IPS-11a (cell line): ENCODE results near the gene LPAR3.

Source experiments
- H3K4me3 ChIP-seq: one replicate; pipeline ENCODE4 v1.5.1; 2013; ENCODE audit warnings: low read depth, low read length, control low read depth

The LPAR3 gene

GRCh38 chr1:84859866-84860265 is 33.1 kb downstream of the LPAR3 start:
- no peak overlapping the region for H3K4me3 ChIP-seq

- H3K4me3 ChIP-seq, result no peak overlapping the region
Observed at GRCh38 chr1:84857906-84858305, 35.1 kb downstream of the LPAR3 start.

GRCh38 chr1:84856726-84857270 is 36.2 kb downstream of the LPAR3 start:
- H3K4me3 ChIP-seq, result no peak overlapping the region

DNA sequence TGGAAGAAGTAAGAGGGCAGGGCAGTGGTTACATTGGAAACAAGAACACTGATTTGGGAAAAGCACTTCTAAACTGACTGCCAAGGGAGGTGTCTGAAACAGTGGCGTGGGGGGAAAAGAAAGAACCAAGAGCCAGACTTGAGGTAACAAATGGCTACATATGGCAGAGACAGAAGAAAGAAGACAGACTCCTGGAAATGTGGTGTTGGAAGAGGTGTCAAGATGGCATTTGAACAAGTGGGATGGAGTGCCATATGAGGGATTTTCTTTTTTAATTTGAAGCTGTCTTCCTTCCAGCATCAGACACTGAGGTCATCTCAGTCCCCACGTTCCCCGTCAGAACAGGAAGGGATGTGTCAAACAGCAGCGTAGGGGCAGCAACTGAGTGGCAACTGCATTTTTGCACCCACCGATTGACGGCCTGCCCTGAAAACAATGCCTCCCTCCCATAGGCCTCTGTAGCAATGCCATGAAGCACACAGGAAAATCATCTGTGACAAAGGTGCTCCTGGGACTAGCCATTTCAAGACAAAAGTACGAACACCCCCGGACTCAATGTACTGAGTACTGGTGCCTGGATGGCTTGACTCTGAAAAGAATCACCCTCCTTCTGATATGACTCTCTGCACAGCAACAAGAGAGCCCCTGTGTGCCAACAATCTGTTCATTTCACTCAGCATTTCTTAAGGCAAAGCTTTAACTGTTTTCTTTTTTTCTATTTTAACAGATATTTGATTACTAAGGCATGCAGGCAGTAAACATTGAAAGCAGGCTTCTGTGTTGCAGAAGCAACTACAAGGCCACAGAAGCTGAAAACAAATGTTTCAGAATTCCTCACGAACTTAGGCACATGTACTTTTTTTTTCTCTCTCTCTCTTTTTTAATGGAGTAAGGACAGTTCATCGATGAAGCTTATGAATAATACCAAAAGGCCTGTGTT is 37.0 kb downstream of the LPAR3 start:
- no peak overlapping the region for H3K4me3 ChIP-seq

DNA sequence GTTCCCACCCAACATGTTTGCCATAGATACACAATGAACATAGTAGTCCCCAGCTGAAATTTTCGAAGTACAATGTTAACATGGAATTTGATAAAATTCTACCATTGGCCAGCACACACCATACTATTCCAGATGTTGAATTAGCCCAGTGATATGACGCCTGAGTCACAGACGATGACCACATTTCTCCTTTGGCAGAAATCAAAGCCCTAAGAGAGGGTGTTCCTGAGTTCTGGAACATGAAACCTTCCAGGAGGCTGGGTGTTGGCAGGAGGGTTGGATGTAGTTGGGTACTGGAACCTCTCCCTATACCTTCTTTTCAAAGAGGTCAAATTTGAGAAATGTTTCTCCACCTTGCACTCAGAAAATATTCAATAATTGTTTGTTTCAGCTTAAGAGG is 37.8 kb downstream of the LPAR3 start:
- H3K4me3 ChIP-seq, result no peak overlapping the region

- no peak overlapping the region for H3K4me3 ChIP-seq
Observed at GRCh38 chr1:84853741-84854721, 39.0 kb downstream of the LPAR3 start.

- no peak overlapping the region for H3K4me3 ChIP-seq
Observed at GRCh38 chr1:84851839-84852238, 41.2 kb downstream of the LPAR3 start.

DNA sequence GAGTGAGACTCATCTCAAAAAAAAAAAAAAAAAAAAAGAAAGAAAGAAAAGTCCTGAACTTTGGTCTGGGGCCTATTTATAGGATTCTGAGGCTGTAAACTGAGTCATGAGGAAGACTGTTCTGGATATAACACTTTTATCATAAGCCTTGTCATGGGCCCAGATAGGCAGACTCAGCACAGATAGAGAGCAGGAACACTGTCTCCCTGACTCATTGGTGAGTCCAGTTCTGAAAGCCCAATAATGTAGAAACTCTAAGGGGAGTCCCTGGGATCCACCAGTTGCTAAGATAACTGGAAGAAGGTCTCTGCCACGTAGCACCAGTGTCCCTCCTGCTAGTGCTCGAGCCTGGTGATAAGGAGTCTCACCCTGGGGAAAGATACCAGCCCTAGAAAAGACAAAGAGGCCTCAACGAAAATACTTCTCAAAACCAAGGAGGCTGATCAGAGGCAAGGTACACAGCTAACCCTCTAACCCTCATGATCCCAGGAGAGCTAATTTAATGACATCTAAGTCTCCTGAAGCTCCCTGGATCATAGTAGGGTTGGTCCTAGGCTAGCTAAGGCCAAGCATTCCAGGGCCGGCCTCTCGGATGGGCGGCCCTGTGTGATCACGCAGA is 43.5 kb downstream of the LPAR3 start:
- H3K4me3 ChIP-seq, result no peak overlapping the region

DNA sequence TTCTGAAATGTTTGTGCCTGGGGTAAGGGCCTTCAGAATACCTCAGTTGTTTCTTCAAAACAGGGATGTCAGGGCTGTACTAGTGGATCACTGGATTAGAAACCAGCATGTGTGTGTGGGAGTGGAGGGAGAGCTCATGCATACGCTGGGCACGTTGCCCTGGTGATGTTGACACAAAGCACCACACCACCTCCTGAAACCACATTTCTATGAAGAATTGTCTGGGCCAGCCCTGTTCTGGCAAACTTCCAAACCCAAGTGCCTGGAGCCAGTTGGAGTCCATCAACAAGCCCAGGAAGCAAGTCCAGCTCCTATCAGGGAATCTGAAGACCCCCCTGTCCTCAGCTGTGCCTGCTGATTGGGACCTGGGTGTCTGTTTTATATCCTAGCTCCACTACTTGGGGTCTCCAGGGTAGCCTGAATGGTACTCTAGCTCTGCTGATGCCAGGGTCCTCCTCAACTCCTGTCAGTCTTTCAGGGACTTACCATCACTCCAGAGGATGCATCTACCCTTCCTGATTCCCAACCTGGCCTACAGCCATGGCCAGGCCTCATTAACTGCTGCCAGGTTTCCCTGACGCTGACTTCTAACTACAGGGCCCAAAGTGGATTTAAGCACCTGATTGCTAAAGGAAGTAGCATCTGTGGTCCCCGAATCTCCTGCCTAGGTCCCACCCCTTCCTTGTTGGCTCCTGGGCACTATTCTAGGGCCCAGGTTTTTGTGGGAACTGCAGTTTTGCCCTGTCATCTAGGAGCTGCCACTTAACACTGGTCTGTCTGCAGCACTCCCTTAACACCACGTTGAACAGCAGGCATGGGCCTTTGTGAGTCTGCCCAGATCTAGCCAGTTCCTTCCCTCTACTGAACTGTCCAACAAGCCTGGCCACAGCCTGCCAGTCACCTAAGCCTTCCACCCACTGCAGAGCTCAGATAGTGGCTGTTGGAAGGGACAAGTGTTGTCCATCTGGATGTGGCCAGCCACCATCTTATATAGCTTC is 45.5 kb downstream of the LPAR3 start:
- H3K4me3 ChIP-seq, result no peak overlapping the region

DNA sequence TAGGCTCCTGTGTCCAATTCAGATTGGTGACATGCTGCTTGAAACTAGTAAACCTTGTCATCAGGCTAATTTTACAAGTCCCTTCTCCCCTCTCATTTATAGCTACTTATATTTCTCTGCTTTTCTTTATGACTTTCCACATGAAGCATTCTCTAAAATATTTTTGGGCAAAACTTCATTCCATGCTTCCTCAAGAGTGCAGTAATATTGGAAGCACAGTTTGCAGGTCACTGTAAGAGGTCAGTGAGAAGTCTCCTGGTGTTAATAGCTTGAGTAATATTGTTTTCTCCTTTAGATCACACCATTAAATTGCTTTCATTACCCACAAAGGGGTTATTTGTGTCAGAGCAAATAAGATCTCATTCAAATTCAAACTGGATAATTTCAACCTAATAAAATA is 46.6 kb downstream of the LPAR3 start:
- no peak overlapping the region for H3K4me3 ChIP-seq

DNA sequence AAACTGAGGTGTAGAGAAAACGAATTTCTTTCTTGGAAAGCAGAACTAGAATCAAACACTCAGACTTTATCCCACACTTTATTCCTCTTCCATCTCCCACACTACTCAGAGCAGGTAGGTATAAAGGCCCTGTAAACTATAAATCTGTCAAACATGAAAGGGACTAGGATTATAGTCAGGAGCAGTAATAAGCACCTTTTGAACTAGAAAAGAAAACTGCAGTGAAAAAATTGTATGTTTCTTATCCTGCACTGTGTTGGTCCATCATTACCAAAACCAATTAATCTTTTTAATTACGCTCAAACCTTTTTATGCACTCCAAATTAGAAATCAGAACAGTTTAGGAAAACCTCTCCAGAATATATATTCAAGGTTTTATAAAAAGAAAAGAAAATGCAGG is 47.6 kb downstream of the LPAR3 start:
- H3K4me3 ChIP-seq, result no peak overlapping the region

- no peak overlapping the region for H3K4me3 ChIP-seq
Observed at GRCh38 chr1:84844094-84844493, 48.9 kb downstream of the LPAR3 start.

DNA sequence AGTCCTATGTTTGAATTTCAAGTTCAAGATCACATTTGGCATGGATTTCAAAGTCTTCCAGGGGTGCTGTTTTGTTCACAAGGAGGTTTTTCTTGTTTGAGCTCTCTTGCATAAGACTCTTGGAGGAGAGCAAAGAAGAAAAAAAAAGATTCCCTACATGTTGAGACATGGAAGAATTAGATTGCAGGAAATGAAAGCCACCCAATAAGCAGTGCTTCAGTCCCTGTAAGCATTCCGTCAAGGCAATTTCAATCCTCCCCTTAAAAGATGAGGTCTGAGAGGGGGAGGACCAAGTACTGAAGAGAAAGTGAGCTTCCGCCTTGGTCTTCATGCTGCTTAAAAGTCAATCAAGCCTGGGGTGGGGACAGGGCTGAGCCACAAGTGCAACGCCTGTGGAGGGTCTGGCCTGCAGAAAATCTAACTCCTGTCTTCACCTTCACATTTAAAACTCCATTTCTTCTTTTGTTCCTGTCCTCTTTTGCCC is 50.2 kb downstream of the LPAR3 start:
- no peak overlapping the region for H3K4me3 ChIP-seq

DNA sequence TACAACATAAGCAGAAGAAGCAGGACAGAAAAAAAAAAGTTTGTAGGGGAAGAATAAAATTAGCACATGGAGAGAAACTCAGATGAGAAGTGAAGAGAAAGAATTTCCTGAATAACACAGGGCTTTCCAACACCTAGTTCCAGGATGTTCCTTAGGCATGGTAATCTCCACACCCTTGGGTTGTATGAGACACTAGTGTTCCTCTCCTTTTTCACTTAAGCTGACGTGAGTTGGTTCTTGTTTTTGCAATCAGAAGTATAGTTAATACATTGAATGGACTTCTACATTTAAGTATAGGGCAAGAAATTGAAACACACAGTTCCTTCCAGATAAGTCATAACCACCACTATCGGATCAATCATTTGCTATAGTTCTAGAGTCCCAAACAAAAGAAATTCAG is 51.0 kb downstream of the LPAR3 start:
- H3K4me3 ChIP-seq, result no peak overlapping the region

DNA sequence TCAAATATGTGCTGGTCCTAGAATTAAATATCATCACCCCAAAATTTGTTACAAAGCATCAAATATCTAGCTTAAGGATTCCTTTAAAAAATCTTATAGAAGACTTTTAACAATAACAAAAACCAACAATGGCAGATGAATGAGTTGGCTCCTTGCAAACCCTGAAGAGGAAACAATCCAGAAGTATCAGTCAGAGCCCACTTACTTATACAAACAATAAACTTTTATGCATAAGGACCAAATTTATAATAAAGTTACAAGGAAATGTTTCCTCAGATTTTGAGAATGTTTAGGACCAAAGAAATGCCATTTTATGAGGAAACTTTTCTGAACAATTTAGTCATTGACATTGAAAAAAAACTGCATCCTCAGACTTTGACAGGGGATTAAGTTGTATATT is 52.7 kb downstream of the LPAR3 start:
- no peak overlapping the region for H3K4me3 ChIP-seq

GRCh38 chr1:84839544-84839943 is 53.5 kb downstream of the LPAR3 start:
- no peak overlapping the region for H3K4me3 ChIP-seq

DNA sequence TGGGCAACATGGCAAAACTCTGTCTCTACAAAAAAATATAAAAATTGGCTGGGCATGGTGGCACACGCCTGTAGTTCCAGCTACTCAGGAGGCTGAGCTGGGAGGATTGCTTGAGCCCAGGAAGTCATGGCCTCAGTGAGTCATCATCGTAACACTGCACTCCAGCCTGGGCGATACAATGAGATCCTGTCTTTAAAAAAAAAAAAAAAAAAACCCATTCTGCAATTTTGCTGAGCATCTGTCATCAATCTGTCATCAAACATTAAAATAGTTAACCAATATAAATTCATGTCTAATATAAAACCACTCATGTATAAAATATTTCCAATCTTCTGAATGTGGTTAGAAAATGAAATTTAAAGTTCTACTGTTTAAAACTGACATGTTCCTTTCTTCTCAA is 56.9 kb downstream of the LPAR3 start:
- H3K4me3 ChIP-seq, result no peak overlapping the region

DNA sequence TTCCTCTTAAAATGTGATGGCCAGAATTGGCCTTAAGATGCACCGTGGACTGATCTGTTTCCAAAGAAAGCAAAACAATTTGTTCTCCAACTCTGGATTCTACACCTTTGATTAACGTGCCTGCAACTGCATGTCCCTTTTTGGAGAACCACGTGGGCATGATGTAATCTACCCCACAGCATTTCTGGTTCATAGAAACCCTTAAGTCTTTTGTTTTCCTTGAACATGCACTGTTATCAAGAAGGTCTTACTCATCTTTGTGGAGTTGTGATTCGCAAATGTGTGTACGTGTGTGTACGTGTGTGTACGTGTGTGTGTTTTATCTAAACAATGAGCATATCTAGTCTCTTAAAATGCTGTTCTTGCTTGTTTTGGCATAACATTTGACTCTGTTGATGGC is 57.8 kb downstream of the LPAR3 start:
- no peak overlapping the region for H3K4me3 ChIP-seq

GRCh38 chr1:84834419-84835064 is 58.5 kb downstream of the LPAR3 start:
- H3K4me3 ChIP-seq, result no peak overlapping the region
